Endothelial cell of hepatic sinusoid (primary cell): ENCODE measurements around the gene FATE1.

Experiments used
- in situ Hi-C: cut with HindIII; loops from 2 replicates; pipeline ENCODE4 v1.10.0; 2017; ENCODE audit warnings: low sequenced_read_pairs

Gene FATE1

DNA sequence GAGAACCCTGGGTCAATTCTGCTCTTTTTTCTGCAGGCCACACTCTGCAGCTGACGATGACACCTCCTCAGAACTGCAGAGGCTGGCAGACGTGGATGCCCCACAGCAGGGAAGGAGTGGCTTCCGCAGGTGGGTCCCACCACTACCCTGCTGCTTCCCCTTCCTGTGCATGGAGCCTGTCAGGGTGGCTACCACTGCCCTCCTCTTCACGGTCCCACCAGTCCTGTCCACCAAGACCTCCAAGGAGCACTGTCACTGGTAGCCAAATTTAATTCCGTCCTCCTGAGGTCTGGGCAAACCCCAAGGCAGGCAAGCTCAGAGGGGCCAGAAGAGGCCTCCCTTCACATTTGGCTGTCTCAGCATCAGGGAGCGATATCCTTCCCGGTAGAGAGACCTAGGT, 22.9 kb downstream of the FATE1 start:
- in situ Hi-C loops = no loop called here

DNA sequence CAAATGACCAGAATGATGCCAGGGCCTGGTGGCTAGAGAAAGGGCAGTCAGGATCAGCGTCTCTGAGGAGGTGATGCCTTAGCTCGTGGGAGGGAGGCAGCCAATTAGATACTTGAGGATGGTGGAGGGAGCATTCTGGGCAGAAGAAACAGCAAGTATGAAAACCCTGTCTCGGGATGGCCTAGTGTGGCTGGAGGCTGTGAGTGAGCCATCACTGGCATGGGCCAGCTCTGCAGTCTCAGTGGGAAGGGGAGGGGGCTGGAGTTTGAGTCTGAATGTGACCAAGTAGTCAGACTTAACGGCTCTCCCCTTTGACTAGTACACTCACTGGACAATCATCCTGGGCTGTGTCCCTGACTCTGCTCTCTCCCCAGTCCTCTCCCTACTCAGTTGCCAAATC, 25.8 kb downstream of the FATE1 start:
- in situ Hi-C loops = no loop called here

DNA sequence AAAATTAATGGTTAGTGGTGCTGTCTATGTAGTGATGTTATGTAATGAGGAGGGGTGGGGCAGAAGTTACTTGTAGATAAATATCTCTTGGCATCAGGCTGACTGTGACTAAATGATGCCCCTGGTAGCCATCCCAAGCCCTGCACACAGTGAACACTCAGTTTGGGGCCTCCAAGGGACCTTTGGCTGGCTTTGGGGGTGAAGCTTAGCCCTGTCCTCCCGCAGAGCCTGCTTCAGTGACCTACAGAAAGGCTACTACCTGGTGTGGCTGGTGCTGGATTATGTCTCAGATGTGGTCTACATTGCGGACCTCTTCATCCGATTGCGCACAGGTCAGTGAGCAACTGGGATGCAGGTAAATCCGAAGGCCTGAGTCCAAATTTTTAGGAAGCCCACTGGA, 26.5 kb downstream of the FATE1 start:
- in situ Hi-C loops = no loop called here

DNA sequence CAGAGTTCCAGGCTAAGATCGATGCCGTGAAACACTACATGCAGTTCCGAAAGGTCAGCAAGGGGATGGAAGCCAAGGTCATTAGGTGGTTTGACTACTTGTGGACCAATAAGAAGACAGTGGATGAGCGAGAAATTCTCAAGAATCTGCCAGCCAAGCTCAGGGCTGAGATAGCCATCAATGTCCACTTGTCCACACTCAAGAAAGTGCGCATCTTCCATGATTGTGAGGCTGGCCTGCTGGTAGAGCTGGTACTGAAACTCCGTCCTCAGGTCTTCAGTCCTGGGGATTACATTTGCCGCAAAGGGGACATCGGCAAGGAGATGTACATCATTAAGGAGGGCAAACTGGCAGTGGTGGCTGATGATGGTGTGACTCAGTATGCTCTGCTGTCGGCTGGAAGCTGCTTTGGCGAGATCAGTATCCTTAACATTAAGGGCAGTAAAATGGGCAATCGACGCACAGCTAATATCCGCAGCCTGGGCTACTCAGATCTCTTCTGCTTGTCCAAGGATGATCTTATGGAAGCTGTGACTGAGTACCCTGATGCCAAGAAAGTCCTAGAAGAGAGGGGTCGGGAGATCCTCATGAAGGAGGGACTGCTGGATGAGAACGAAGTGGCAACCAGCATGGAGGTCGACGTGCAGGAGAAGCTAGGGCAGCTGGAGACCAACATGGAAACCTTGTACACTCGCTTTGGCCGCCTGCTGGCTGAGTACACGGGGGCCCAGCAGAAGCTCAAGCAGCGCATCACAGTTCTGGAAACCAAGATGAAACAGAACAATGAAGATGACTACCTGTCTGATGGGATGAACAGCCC, 28.0 kb downstream of the FATE1 start:
- in situ Hi-C loops = no loop called here

DNA sequence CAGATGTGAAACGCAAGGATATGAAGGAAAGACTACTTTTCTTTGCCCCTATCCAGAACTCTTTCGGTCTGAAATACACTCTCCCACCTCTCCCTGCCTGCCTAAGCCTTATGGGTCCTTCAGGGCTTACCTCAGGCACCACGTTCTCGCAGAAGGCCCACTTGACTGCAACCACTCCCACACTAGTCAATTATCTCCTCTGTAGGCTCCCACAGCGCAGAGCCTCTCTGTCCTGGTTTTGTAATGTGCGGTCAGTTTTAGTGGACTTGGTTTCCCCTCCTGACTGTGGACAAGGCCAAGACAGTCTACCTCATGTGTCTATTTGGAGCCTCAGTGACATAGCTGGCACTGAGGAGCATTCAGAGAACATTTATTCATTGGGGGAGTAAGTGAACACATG, 29.8 kb downstream of the FATE1 start:
- in situ Hi-C loops = no loop called here

DNA sequence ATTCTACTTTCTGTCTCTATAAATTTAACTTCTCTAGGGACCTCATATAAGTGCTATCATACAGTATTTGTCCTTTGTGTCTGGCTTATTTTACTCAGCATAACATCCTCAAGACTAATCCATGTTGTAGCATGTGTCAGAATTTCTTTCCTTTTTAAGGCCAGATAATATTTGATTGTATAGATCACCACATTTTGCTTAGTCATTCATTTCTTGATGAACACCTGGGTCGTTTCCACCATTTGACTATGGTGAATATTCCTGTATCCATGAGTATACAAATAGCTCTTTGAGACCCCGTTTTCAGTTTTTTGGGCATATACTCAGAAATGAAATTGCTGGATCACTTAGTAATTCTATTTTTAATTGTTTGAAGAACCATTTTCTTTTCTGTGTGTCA, 30.7 kb downstream of the FATE1 start:
- in situ Hi-C loops = no loop called here

DNA sequence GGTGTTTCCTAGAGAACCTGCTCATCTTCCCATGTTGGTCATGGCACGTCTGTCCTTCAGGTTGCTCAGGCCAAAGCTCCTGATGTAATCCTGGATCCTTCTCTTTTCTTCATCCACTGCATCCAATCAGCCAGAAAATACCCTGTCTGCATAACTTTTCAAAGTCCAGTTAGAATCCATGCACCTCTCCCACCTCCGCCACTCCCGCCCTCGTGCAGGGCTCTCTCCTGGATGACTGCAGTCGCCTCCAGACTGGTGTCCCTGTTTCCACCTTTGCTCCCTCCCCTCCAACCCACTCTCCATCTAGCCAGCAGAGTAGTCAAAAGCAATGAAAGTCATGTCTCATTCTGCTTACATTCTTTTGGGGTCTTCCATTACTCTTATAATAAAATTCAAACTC, 34.7 kb downstream of the FATE1 start:
- in situ Hi-C loops = loop anchor here (25.0 kb wide), 1 partner anchor 887 kb away; the partner anchor contains the start of gene GABRQ

DNA sequence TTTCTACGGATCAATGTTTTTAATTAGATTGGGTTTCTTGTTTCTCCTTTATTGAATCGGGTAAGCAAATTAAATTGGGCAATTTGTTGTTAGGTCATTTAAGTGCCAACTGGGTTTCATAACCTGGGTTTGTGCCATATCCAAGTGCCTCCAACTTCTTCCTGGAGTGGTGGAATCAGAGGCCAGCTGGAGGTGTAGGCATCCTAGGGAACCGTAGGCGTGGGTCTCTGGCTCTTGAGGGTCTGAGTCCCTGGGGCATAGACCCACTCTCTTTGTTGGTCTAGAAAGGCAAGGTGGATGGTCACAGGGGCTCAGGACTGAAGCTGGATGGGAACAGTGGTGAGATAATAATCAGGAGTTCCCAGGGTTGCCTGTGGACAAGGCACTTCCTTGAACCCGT, 37.0 kb downstream of the FATE1 start:
- in situ Hi-C loops = loop anchor here (25.0 kb wide), 1 partner anchor 884 kb away; the partner anchor contains the start of gene GABRQ

DNA sequence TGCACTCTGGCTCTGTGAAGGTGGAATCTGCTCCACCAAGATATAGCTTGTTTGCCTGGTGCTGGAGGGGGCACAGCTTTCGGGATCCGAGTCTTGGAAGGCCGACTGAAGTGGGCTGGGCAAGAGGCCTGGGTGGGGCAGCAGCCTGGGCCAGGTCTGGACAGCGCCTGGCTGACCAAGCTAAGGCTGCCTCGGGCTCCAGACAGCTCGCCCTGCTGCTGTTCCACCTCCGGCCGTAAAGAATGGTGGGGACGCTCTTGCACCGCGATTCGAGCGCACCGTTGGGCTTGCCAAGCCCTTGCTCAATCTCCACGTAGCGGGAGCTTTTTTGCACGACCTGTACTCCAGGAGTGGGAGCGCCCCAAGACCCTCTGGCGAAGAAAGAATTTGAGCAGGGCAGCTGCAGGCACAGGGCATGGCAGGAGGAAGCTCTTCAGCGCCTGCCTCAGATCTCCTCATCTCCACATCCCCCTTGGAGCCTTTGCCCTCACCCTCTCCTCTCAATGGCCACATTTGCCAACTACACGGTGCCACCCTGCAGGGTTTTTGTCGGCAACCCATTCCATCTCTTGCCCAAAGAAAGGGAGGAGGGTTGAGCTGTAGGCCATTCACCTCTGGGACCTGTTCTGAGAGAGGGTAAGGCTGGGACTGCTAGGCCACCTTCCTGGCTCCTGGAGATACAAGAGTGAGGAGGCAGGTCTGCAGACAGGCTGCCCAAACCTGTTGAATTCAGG, 37.6 kb downstream of the FATE1 start:
- in situ Hi-C loops = loop anchor here (25.0 kb wide), 1 partner anchor 884 kb away; the partner anchor contains the start of gene GABRQ

DNA sequence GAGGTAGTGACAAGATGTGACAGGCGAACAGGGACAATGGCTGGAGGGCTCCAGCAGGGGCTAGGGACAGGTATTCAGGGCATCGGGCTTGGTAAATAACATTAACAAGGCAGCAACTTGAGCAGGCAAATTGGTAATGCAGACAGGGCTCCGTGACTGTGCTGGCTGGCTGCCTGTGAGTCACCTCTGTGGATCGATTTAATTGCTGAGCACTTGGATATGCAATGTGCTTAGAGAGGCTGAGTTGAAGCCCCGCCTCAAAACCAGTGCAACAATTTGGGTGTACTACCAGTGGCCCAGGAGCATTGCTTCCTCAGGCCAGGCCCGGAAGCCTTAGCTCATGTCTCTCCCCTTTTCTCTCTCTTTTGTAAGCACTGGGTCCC, 38.2 kb downstream of the FATE1 start:
- in situ Hi-C loops = loop anchor here (25.0 kb wide), 1 partner anchor 883 kb away; the partner anchor contains the start of gene GABRQ

DNA sequence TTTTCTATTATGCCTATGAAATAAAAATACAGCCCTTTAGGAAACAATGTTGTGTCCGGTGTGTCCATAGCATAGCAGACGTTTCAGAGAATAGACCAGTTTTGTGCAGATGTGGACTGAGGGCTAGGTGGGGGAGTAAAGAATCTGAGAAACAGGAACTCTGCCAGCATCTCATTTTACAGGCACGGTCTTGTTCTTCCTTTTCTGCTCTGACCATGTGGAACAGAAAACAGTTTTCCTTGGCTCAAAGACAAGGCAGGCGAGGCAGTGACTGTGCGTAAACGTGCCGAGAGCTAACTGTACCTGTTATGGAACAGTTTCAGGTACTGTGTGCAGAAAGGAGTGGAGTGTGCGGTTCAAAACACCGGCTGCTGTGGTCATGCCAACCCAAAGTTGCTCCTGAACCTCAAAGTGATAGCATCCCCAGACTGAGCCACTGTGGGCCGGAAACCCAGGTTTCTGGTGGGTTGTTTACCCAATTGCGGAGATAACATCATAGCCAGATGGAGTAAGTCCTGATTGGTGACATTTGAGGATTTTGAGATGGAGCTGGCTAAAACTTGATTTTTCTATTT, 38.9 kb downstream of the FATE1 start:
- in situ Hi-C loops = loop anchor here (25.0 kb wide), 1 partner anchor 883 kb away; the partner anchor contains the start of gene GABRQ

DNA sequence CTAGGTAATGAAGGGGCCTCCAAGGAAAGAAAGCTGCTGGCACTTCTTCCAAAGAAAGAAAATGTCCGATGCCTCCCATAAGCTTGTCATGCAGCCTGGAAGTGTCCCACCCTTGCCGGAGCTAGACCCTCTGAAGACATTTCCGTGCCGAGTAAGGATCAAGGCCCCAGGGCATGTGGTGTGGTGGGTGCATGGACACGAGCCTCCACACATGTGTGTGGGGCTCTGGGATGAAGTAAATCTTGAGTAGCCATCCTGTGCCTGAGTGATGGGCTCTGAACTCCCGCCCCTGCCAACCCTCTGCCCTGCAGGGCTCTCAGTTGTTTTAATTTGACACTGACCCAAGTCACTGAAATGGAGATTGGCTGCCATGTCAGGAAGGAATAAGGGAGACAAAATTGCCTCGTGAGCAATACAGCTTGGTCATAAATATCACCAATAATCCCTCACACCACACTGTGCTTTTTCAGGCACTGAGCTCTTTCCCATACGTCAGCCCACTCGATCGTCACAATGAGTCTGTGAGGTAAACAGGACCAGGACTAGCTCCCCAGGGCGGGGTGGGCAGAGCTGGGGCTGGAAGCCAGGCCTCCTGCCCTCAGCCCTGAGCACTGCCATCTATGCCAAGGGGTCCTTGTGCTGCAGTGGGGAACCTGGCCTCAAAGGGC, 43.3 kb downstream of the FATE1 start:
- in situ Hi-C loops = loop anchor here (25.0 kb wide), 1 partner anchor 878 kb away; the partner anchor contains the start of gene GABRQ

DNA sequence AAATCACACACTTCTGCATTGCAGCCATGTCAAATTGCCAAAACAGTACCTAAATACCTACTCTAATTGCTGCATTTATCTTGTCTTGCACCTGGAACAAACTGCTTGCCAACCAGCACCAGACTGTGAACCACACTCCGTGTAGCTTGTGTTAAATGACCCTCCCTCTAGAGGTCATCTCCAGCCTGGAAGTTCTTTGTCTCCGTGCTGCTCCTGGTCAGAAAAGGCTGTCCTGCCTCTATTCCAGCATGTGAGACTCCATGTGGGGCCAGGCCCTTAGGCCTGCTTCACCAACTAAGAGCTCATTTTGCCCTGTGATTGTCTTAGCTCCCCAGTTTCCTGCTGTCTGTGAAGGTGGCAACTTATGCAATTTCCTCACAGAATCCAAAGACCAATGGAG, 47.0 kb downstream of the FATE1 start:
- in situ Hi-C loops = loop anchor here (25.0 kb wide), 1 partner anchor 874 kb away; the partner anchor contains the start of gene GABRQ

DNA sequence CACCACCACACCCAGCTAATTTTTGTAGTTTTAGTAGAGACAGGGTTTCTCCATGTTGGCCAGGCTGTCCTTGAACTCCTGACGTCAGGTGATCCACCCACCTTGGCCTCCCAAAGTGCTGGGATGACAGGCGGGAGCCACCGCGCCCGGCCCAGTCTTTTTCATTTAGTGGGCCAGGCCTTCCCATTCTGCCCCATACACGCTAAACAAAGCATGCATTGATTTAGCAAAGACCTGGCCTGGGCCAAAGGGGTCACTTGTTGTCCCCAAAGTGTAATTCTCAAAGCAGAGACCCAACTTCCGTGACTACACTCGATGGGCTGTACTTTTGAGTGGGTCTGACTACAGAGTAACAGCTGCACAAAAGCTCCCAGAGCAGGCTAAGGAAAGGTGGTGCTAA, 47.9 kb downstream of the FATE1 start:
- in situ Hi-C loops = loop anchor here (25.0 kb wide), 1 partner anchor 874 kb away; the partner anchor contains the start of gene GABRQ

DNA sequence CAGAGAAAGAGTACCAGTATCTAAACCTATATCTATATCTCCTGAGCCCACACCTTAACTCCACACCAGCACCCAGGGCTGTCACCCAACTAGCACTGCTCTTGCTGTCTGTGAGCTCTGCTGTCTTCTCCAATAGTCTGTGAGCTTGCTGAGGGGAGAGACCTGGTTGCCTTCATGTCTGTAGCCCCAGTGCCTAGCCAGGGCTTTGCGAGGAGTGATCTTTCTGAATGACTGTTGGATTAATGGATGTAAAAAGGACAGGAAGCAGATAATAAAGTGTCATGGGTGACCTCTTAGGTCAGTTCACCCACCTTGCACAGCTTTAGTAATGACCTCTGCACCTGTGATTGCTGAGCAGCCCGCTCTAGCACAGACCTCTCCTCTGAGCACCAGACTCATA, 49.2 kb downstream of the FATE1 start:
- in situ Hi-C loops = loop anchor here (25.0 kb wide), 1 partner anchor 872 kb away; the partner anchor contains the start of gene GABRQ

DNA sequence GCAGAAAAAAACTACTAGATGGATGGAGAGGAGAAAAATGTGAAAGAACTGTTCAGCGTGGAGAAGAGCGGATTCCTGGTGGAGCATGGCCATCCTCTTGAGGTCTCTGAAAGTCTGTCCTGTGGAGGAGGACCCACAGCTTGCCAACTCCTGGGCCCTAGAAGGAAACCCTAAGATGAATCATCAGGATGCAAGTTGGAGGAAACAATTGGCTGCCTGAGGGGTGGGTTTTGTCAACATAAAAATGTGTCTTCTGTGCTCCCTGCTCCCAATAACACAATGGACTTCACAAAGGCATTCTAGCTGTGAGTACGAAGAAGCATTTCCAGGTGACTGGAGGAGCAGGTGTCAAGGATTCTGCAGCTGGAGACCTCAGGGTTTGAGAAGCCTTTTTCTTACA, 55.9 kb downstream of the FATE1 start:
- in situ Hi-C loops = loop anchor here (25.0 kb wide), 1 partner anchor 866 kb away; the partner anchor contains the start of gene GABRQ
